Lung (tissue), 12 donors: ENCODE data around the gene WDR90. TPM values are rescaled to one million over a fixed set of nuclear protein-coding genes. Genes with fewer than 3 reads are reported as not detected.

Source experiments
- ATAC-seq: fragments of 200-7000 bp; cut with Tn5 transposase; one replicate; pipeline ENCODE4 v1.9.1; 2020; ENCODE audit warnings: moderate number of reproducible peaks; ENCODE audit not compliant: insufficient read depth, low FRiP score
- DNase-seq, 3 donors: peaks; one replicate each; pipeline ENCODE4 v3.0.0-alpha.2; 2013 to 2017
- H3K27ac ChIP-seq, 2 donors: one replicate each; pipeline ENCODE4 v1.5.1; 2013; ENCODE audit warnings: mild to moderate bottlenecking in 2 of 2, moderate library complexity in 2 of 2, control low read depth in 1 of 2, inconsistent platforms in 1 of 2, low read depth in 1 of 2, low read length in 1 of 2
- H3K27me3 ChIP-seq, 3 donors: one replicate each; pipeline ENCODE4 v1.5.1; 2013; ENCODE audit warnings: low read length in 2 of 3; ENCODE audit not compliant: control insufficient read depth in 3 of 3, insufficient read depth in 3 of 3
- H3K36me3 ChIP-seq, 4 donors: one replicate each; pipeline ENCODE4 v1.5.1; 2013; ENCODE audit warnings: low read length in 4 of 4, mild to moderate bottlenecking in 1 of 4, moderate library complexity in 1 of 4; ENCODE audit not compliant: control insufficient read depth in 4 of 4, insufficient read depth in 4 of 4
- H3K4me1 ChIP-seq, 5 donors: one replicate each; pipeline ENCODE4 v1.5.1; 2013; ENCODE audit warnings: low read length in 5 of 5, mild to moderate bottlenecking in 2 of 5, moderate library complexity in 1 of 5; ENCODE audit not compliant: control insufficient read depth in 5 of 5, insufficient read depth in 5 of 5
- H3K4me3 ChIP-seq: one replicate; pipeline ENCODE4 v1.5.1; 2013; ENCODE audit warnings: mild to moderate bottlenecking, control low read depth, moderate library complexity
- H3K9ac ChIP-seq, 2 donors: one replicate each; pipeline ENCODE4 v1.5.1; 2013; ENCODE audit warnings: low read length in 2 of 2, control low read depth in 1 of 2; ENCODE audit not compliant: insufficient read depth in 1 of 2
- H3K9me3 ChIP-seq, 4 donors: one replicate each; pipeline ENCODE4 v1.5.1; 2013; ENCODE audit warnings: low read length in 3 of 4, mild to moderate bottlenecking in 1 of 4, moderate library complexity in 1 of 4; ENCODE audit not compliant: control insufficient read depth in 4 of 4, insufficient read depth in 3 of 4
- CTCF ChIP-seq: IDR thresholded peaks from 2 replicates; pipeline ENCODE4 v1.5.1; 2012; ENCODE audit warnings: mild to moderate bottlenecking; ENCODE audit errors: control extremely low read depth, extremely low read depth
- WGBS, 2 donors: extraction: QIAGEN DNeasy Blood & Tissue Kit; methylation state at CpG; one replicate each; pipeline ENCODE4 v1.1.7; 2013; 5-methylcytosine and 5-hydroxymethylcytosine counted together
- polyA plus RNA-seq, 2 donors: library from polyadenylated mRNA; stranded (reverse); fragments of 200-250 nt; gene quantifications; one replicate each; pipeline ENCODE4 v1.2.1, GENCODE V29; 2013
- total RNA-seq, 2 donors: library from RNA; depleted of rRNA in 1 of 2; stranded (reverse); fragments of >200 nt in 1 of 2; gene quantifications; one replicate each; pipeline ENCODE4 v1.2.1, GENCODE V29; 2014 to 2021
- donor health status: control.
- donor health status: control.
- donor health status: Bipolar disorder and iron deficiency.
- donor health status: healthy.
- donor health status: DM: yes; HTN: yes; CAD: no.

Gene WDR90
- total and polyA plus RNA-seq, 4 donors, result 18.6 to 74.2 (median 27.9) TPM

GRCh38 chr16:657487-657886, 8.3 kb downstream of the WDR90 start:
- H3K36me3 ChIP-seq, result peaks cover 0 to 35% (median 2%) of the 10 kb centered on the region in 4 donors

GRCh38 chr16:658679-659571, 9.8 kb downstream of the WDR90 start:
- 93 to 94% methylated on average over 33 to 35 of the region's 35 CpGs for WGBS, 2 donors
- Histone ChIP-seq H3K27ac (no peak overlapping the region), H3K9me3 (no peaks in the 10 kb centered on the region), H3K36me3 (peaks cover 0 to 34% (median 2%) of the 10 kb centered on the region in 4 donors), H3K4me3 (no peak overlapping the region), H3K27me3 (no peaks in the 10 kb centered on the region), H3K9ac (no peak overlapping the region), H3K4me1 (peaks cover 0 to 7% (median 0%) of the 10 kb centered on the region in 5 donors)
- ATAC-seq (no peak), DNase-seq (no peak)
- TF ChIP-seq CTCF, result no peak

More at GRCh38 chr16:657487-657886, 8.3 kb downstream of the WDR90 start:
- no peak for TF ChIP-seq CTCF
- Histone ChIP-seq H3K27me3 (no peaks in the 10 kb centered on the region), H3K4me1 (peaks cover 0 to 7% (median 2%) of the 10 kb centered on the region in 5 donors), H3K27ac (no peak overlapping the region), H3K9ac (no peak overlapping the region), H3K9me3 (no peaks in the 10 kb centered on the region), H3K4me3 (no peak overlapping the region)
- DNase-seq, result no peak
- no peak for ATAC-seq
- 92 to 96% methylated on average over 22 of the region's 22 CpGs for WGBS, 2 donors

- DNase-seq (no peak), ATAC-seq (no peak)
- Histone ChIP-seq H3K27ac (no peak overlapping the region), H3K4me1 (peaks cover 0 to 7% (median 0%) of the 10 kb centered on the region in 5 donors), H3K9ac (no peak overlapping the region), H3K4me3 (no peak overlapping the region), H3K27me3 (no peaks in the 10 kb centered on the region), H3K9me3 (no peaks in the 10 kb centered on the region), H3K36me3 (peaks cover 0 to 33% (median 2%) of the 10 kb centered on the region in 4 donors)
- WGBS, 2 donors, result 92 to 94% methylated on average over 20 of the region's 20 CpGs
- no peak for TF ChIP-seq CTCF
Observed at GRCh38 chr16:659618-660017, 10.5 kb downstream of the WDR90 start.
